A673 (cell line): ENCODE measurements around the gene ARHGAP15.

Experiments
- EZH2 ChIP-seq: fragments of 200-600 bp; sonication (generic); IDR thresholded peaks from 2 replicates; pipeline ENCODE4 v1.6.1; 2017; ENCODE audit warnings: borderline replicate concordance, low read depth, mild to moderate bottlenecking, mixed read lengths, antibody characterized with exemption, low read length; ENCODE audit not compliant: poor library complexity, severe bottlenecking
- TF ChIP-seq, protein P1 (sequence below): fragments of 300-800, 200-600 bp; sonication (generic); conservative IDR thresholded peaks from 2 replicates; pipeline ENCODE4 v1.5.1; 2017; ENCODE audit warnings: low read depth, mild to moderate bottlenecking, antibody characterized with exemption, low read length, moderate library complexity, mixed read lengths

DNA sequence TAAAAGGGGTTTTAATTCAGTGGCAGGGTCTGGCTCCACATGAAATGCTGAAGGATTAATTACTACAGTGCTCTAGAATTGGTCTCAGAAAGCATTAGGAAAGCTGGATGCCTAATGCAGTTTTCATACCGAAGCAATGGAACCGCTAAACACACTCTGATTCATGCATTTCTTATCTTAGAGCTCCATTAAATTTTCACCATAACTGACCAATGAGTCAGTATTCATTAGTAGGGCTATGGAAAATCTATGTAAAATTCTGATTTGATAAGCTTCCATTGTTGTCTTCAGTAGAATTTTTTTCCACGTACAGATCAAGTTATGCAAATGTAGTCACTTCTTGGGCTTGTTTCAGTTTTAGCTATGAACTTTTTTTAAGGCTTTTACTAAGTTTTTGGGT lies 359.9 kb downstream of the ARHGAP15 start:
- TF ChIP-seq, protein P1, sequence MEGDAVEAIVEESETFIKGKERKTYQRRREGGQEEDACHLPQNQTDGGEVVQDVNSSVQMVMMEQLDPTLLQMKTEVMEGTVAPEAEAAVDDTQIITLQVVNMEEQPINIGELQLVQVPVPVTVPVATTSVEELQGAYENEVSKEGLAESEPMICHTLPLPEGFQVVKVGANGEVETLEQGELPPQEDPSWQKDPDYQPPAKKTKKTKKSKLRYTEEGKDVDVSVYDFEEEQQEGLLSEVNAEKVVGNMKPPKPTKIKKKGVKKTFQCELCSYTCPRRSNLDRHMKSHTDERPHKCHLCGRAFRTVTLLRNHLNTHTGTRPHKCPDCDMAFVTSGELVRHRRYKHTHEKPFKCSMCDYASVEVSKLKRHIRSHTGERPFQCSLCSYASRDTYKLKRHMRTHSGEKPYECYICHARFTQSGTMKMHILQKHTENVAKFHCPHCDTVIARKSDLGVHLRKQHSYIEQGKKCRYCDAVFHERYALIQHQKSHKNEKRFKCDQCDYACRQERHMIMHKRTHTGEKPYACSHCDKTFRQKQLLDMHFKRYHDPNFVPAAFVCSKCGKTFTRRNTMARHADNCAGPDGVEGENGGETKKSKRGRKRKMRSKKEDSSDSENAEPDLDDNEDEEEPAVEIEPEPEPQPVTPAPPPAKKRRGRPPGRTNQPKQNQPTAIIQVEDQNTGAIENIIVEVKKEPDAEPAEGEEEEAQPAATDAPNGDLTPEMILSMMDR: no peak
- no peak for TF ChIP-seq EZH2
